Adrenal gland (tissue), 12 donors: ENCODE results near the gene METTL5. TPM values are rescaled to one million over a fixed set of nuclear protein-coding genes. Genes with fewer than 3 reads are reported as not detected.

Experiments
- DNase-seq, 7 donors: peaks; one replicate each; pipeline ENCODE4 v3.0.0-alpha.2; 2019 to 2020
- H3K27ac ChIP-seq, 5 donors: fragments of 200-600 bp; sonication (generic) in 4 of 5; 1 replicate in 3 of 5; 2 replicates in 2 of 5; pipeline versions ENCODE4 v1.5.1 to v1.8.0; 2016 to 2020; ENCODE audit warnings: mild to moderate bottlenecking in 1 of 5
- H3K27me3 ChIP-seq: fragments of 200-600 bp; 2 replicates; pipeline ENCODE4 v1.8.0; 2021
- H3K36me3 ChIP-seq, 2 donors: fragments of 200-600 bp; replicated peaks in 1 of 2; 1 replicate in 1 of 2; 2 replicates in 1 of 2; pipeline versions ENCODE4 v1.5.1 to v1.8.0; 2018 to 2022
- H3K4me1 ChIP-seq, 2 donors: fragments of 200-600 bp; replicated peaks in 1 of 2; 1 replicate in 1 of 2; 2 replicates in 1 of 2; pipeline versions ENCODE4 v1.5.1 to v1.8.0; 2018 to 2021
- H3K4me3 ChIP-seq, 4 donors: fragments of 200-600 bp; sonication (generic) in 3 of 4; one replicate each; pipeline ENCODE4 v1.5.1; 2016 to 2018
- H3K9me3 ChIP-seq, 3 donors: fragments of 200-600 bp; sonication (generic) in 1 of 3; replicated peaks in 1 of 3; 1 replicate in 2 of 3; 2 replicates in 1 of 3; pipeline versions ENCODE4 v1.5.1 to v1.8.0; 2016 to 2021
- POLR2A ChIP-seq, 2 donors: fragments of 450-650 bp; IDR thresholded peaks; one replicate each; pipeline ENCODE4 v1.6.1; 2017; ENCODE audit warnings: antibody characterized with exemption in 2 of 2, mild to moderate bottlenecking in 2 of 2, moderate library complexity in 1 of 2
- WGBS, 4 donors: extraction: QIAGEN DNeasy Blood & Tissue Kit in 2 of 4; methylation state at CpG; one replicate each; pipeline versions ENCODE4 v1.1.5 to v1.1.7; 2013 to 2017; 5-methylcytosine and 5-hydroxymethylcytosine counted together
- intact Hi-C, 2 donors: fragments of 100-400 bp; cut with DNase I; formaldehyde crosslinking; loops; one replicate each; pipeline versions ENCODE4 v1.14.1 to v1.15.0; 2022 to 2023
- polyA plus RNA-seq, 3 donors: library from polyadenylated mRNA; stranded (reverse); fragments of 200-250 nt in 2 of 3; fragments of 350-450 nt in 1 of 3; fragmentation: Illumina TruSeq in 1 of 3; extraction: RNeasy Lipid Tissue Mini Kit (QIAGEN cat#74804) in 1 of 3; gene quantifications; one replicate each; pipeline ENCODE4 v1.2.3, GENCODE V29; 2013 to 2014
- total RNA-seq, 9 donors: library from RNA; depleted of rRNA in 4 of 9; stranded (reverse); fragments of >200 nt in 4 of 9; fragments of 120-200 nt in 1 of 9; fragmentation: NEBNext Ultra II Directional in 1 of 9; extraction: Animal tissue kit (Norgen Biotek cat#: 25700) in 1 of 9; gene quantifications; one replicate each; pipeline versions ENCODE4 v1.1.0 to v1.2.4, GENCODE V29; 2013 to 2023
- TF ChIP-seq, protein P1 (sequence below), 6 experiments: fragments of 450-650 bp in 4 of 6; fragments of 200-600 bp in 2 of 6; sonication (generic) in 1 of 6; IDR thresholded peaks; 1 replicate in 5 of 6; 2 replicates in 1 of 6; pipeline versions ENCODE4 v1.5.1 to v1.8.0; 2016 to 2021; ENCODE audit warnings: antibody characterized with exemption in 6 of 6, mild to moderate bottlenecking in 2 of 6, moderate library complexity in 1 of 6
- donor health status: healthy with polysubstance abuse.
- donor health status: Bipolar disorder and iron deficiency.
- donor health status: DM: yes; HTN: yes; CAD: no.
- donor health status: DM: no; HTN: no; CAD: no.
- donor health status: DM: no; HTN: no; CAD: no.
- donor health status: DM: yes; HTN: yes; CAD: no.

METTL5 gene
- total and polyA plus RNA-seq, 12 donors, result 18.2 to 89.1 (median 50.2) TPM

DNA sequence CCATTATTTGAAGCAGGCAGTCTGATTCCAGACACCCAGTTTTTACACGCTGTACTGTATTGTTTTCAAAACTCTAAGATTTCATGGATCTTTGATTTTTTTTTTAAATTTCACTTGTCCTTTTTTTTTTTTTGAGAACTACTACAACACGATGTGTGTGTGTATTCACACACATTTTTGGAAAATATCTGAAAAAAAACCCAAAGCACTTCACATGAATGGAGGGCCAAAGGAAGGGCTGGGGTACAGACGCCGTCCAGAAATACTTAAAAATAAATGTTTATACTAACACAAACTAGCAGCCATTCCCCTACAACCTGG, 26.3 kb downstream of the METTL5 start:
- intact Hi-C loops, result no loop called here
- Histone ChIP-seq H3K36me3 (peaks cover 0 to 9% of the 10 kb centered on the region in 2 donors), H3K4me1 (peaks cover 0 to 17% of the 10 kb centered on the region in 2 donors), H3K4me3 (peak overlapping the region in 3 of 4 donors; percentile 69 to 82 (median 72)), H3K9me3 (no peaks in the 10 kb centered on the region), H3K27ac (peak overlapping the region in 2 of 5 donors; percentile 76 to 84), H3K27me3 (no peaks in the 10 kb centered on the region)
- WGBS, 4 donors, result 4 to 9% (median 5%) methylated on average over 4 of the region's 4 CpGs
- no peak for DNase-seq
- TF ChIP-seq POLR2A (IDR thresholded peaks at IDR 0.05), result no peak
- TF ChIP-seq, protein P1, sequence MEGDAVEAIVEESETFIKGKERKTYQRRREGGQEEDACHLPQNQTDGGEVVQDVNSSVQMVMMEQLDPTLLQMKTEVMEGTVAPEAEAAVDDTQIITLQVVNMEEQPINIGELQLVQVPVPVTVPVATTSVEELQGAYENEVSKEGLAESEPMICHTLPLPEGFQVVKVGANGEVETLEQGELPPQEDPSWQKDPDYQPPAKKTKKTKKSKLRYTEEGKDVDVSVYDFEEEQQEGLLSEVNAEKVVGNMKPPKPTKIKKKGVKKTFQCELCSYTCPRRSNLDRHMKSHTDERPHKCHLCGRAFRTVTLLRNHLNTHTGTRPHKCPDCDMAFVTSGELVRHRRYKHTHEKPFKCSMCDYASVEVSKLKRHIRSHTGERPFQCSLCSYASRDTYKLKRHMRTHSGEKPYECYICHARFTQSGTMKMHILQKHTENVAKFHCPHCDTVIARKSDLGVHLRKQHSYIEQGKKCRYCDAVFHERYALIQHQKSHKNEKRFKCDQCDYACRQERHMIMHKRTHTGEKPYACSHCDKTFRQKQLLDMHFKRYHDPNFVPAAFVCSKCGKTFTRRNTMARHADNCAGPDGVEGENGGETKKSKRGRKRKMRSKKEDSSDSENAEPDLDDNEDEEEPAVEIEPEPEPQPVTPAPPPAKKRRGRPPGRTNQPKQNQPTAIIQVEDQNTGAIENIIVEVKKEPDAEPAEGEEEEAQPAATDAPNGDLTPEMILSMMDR (IDR thresholded peaks at IDR 0.05), result no peak

DNA sequence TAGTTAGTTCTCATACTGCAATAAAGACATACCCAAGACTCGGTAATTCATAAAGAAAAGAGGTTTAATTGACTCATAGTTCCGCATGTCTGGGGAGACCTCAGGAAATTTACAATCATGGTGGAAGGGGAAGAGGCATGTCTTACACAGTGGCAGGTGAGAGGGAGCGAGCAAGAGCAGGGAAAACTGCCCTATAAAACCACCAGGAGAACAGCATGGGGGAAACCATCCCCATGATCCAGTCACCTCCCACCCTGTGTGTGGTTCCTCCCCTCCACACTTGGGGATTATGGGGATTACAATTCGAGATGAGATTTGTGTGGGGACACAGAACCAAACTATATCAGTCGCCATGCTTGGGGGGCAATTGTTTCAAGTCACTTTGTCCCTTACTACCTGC, 27.1 kb downstream of the METTL5 start:
- WGBS, 4 donors, result 83 to 88% (median 85%) methylated on average over 5 of the region's 5 CpGs
- peaks cover 0 to 9% of the 10 kb centered on the region in 2 donors for H3K36me3 ChIP-seq
- intact Hi-C loops, result no loop called here
- H3K4me1 ChIP-seq, result peaks cover 0 to 17% of the 10 kb centered on the region in 2 donors
- H3K9me3 ChIP-seq, result no peaks in the 10 kb centered on the region
- no peak for TF ChIP-seq POLR2A (IDR thresholded peaks at IDR 0.05)
- TF ChIP-seq, protein P1 (IDR thresholded peaks at IDR 0.05), result no peak
- no peak overlapping the region for H3K4me3 ChIP-seq
- H3K27me3 ChIP-seq, result no peaks in the 10 kb centered on the region
- DNase-seq, result no peak
- H3K27ac ChIP-seq, result no peak overlapping the region

DNA sequence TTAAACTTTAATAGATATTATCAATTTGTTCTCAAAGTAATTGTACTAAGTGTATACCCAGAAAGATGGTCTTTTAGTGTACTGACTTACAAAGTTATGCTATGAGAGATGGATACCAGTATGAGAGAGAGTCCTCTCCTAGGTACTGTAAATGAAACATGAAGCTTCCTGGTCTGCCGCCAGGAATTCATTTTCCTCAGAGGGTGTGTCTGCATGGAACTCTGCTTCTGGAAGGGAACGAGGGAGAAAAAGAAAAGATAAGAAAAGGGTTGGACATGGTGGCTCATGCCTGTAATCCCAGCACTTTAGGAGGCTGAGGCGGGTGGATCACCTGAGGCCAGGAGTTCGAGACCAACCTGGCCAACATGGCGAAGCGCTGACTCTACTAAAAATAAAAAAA, 28.3 kb downstream of the METTL5 start:
- H3K4me1 ChIP-seq, result peaks cover 0 to 17% of the 10 kb centered on the region in 2 donors
- TF ChIP-seq POLR2A (IDR thresholded peaks at IDR 0.05), result no peak
- TF ChIP-seq, protein P1 (IDR thresholded peaks at IDR 0.05), result no peak
- H3K9me3 ChIP-seq, result no peaks in the 10 kb centered on the region
- no peak overlapping the region for H3K4me3 ChIP-seq
- H3K27ac ChIP-seq, result no peak overlapping the region
- DNase-seq, result no peak
- no peaks in the 10 kb centered on the region for H3K27me3 ChIP-seq
- H3K36me3 ChIP-seq, result peaks cover 0 to 2% of the 10 kb centered on the region in 2 donors
- WGBS, 4 donors, result 77 to 82% (median 80%) methylated on average over 6 of the region's 6 CpGs
- intact Hi-C loops, result no loop called here

DNA sequence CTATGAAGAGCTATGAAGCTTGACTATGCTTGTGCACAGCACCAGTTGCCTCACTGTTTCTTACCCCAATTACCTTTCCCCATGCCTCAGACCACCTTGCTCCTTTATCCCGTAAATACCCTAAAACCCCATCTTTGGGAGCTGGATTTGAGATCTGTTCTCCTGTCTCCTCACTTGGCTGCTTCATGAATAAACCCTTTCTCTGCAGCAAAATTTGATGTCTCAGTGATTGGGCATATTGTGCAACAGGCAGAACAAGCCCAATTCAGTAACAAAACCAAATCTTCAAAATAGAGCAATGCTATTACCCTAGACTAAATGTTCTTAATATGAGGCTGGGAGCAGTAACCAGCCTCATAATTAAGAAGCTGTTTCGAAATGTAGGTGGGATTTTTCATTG, 29.5 kb downstream of the METTL5 start:
- H3K9me3 ChIP-seq, result no peaks in the 10 kb centered on the region
- intact Hi-C loops, result no loop called here
- DNase-seq, result no peak
- no peak overlapping the region for H3K27ac ChIP-seq
- no peaks in the 10 kb centered on the region for H3K36me3 ChIP-seq
- no peak for TF ChIP-seq POLR2A (IDR thresholded peaks at IDR 0.05)
- TF ChIP-seq, protein P1 (IDR thresholded peaks at IDR 0.05), result no peak
- no peaks in the 10 kb centered on the region for H3K27me3 ChIP-seq
- WGBS, 4 donors, result 64 to 89% (median 74%) methylated on average over 2 of the region's 2 CpGs
- no peak overlapping the region for H3K4me3 ChIP-seq
- peaks cover 0 to 8% of the 10 kb centered on the region in 2 donors for H3K4me1 ChIP-seq
